Mucosa of rectum (tissue), 2 donors: Measurements from ENCODE around the gene TNNC2.
A peak's percentile ranks its signal among the peaks of the same experiment; 100 is the strongest.
"Not testable (repeated sequence)": the region's sequence is repeated elsewhere in the genome, so short reads cannot be mapped to it uniquely, and the experiment has no call there.

Source experiments
- H3K27ac ChIP-seq, 2 donors: one replicate each; pipeline ENCODE4 v1.7.0; 2013; ENCODE audit warnings: inconsistent platforms in 2 of 2, low read depth in 2 of 2, low read length in 2 of 2
- H3K27me3 ChIP-seq, 2 donors: one replicate each; pipeline ENCODE4 v1.7.0; 2013; ENCODE audit warnings: low read length in 2 of 2; ENCODE audit not compliant: control insufficient read depth in 2 of 2, insufficient read depth in 2 of 2
- H3K36me3 ChIP-seq, 2 donors: one replicate each; pipeline ENCODE4 v1.7.0; 2013; ENCODE audit warnings: low read length in 2 of 2; ENCODE audit not compliant: control insufficient read depth in 2 of 2, insufficient read depth in 2 of 2
- H3K4me1 ChIP-seq, 2 donors: one replicate each; pipeline ENCODE4 v1.7.0; 2013; ENCODE audit warnings: low read length in 2 of 2, mild to moderate bottlenecking in 1 of 2; ENCODE audit not compliant: control insufficient read depth in 2 of 2, insufficient read depth in 2 of 2
- H3K4me3 ChIP-seq, 2 donors: one replicate each; pipeline ENCODE4 v1.7.0; 2013; ENCODE audit warnings: low read length in 2 of 2
- H3K9ac ChIP-seq, 2 donors: one replicate each; pipeline ENCODE4 v1.7.0; 2013; ENCODE audit warnings: low read length in 2 of 2, low read depth in 1 of 2, mild to moderate bottlenecking in 1 of 2
- H3K9me3 ChIP-seq, 2 donors: one replicate each; pipeline ENCODE4 v1.7.0; 2013; ENCODE audit warnings: low read length in 2 of 2; ENCODE audit not compliant: control insufficient read depth in 2 of 2
- donor health status: healthy.
- donor health status: Normal muscosa, but diverticular disease.

Gene TNNC2

GRCh38 chr20:45812157-45813005 lies 14.7 kb downstream of the TNNC2 start, which contains the start of gene UBE2C:
UBE2C (plus strand) TSS chr20:45812644; CDS start chr20:45812696, 52 bp downstream.
- peaks cover 24 to 29% of the 10 kb centered on the region in 2 donors for H3K36me3 ChIP-seq
- H3K9ac ChIP-seq: peak within 1 kb of the TSS; percentile 47 to 65
- no peaks in the 10 kb centered on the region for H3K9me3 ChIP-seq
- H3K27me3 ChIP-seq: no peaks in the 10 kb centered on the region
- H3K27ac ChIP-seq: peak within 1 kb of the TSS; percentile 57 to 72
- peaks cover 10 to 19% of the 10 kb centered on the region in 2 donors for H3K4me1 ChIP-seq
- H3K4me3 ChIP-seq: peak within 1 kb of the TSS; percentile 71 to 77

GRCh38 chr20:45810191-45810970 lies 16.7 kb downstream of the TNNC2 start:
- Histone ChIP-seq H3K9me3 (no peaks in the 10 kb centered on the region), H3K9ac (no peak overlapping the region), H3K4me1 (peaks cover 10 to 19% of the 10 kb centered on the region in 2 donors), H3K36me3 (peaks cover 32 to 41% of the 10 kb centered on the region in 2 donors), H3K27ac (no peak overlapping the region), H3K27me3 (no peaks in the 10 kb centered on the region), H3K4me3 (no peak overlapping the region)

- Histone ChIP-seq H3K9ac (no peak overlapping the region), H3K27me3 (no peaks in the 10 kb centered on the region), H3K9me3 (no peaks in the 10 kb centered on the region), H3K27ac (no peak overlapping the region), H3K4me3 (no peak overlapping the region), H3K4me1 (peaks cover 0 to 3% of the 10 kb centered on the region in 2 donors), H3K36me3 (peaks cover 50 to 59% of the 10 kb centered on the region in 2 donors)
Measured at GRCh38 chr20:45801851-45802250, 25.3 kb downstream of the TNNC2 start.

- Histone ChIP-seq H3K9ac (no peak overlapping the region), H3K36me3 (peaks cover 52% of the 10 kb centered on the region in 2 donors), H3K27ac (no peak overlapping the region)
Measured at GRCh38 chr20:45798935-45799642, 28.0 kb downstream of the TNNC2 start.

GRCh38 chr20:45797955-45798354 lies 29.2 kb downstream of the TNNC2 start:
- peaks cover 45 to 46% of the 10 kb centered on the region in 2 donors for H3K36me3 ChIP-seq
- H3K27ac ChIP-seq, H3K9ac ChIP-seq, H3K9me3 ChIP-seq, H3K4me3 ChIP-seq, H3K4me1 ChIP-seq, H3K27me3 ChIP-seq: not testable (repeated sequence)

More at GRCh38 chr20:45798935-45799642, 28.0 kb downstream of the TNNC2 start:
- Histone ChIP-seq H3K4me1 (peaks cover 0 to 3% of the 10 kb centered on the region in 2 donors), H3K27me3 (no peaks in the 10 kb centered on the region), H3K9me3 (no peaks in the 10 kb centered on the region), H3K4me3 (no peak overlapping the region)

GRCh38 chr20:45797510-45797909 lies 29.6 kb downstream of the TNNC2 start:
- not testable (repeated sequence) for H3K27ac ChIP-seq, H3K4me3 ChIP-seq, H3K9ac ChIP-seq, H3K27me3 ChIP-seq, H3K4me1 ChIP-seq, H3K9me3 ChIP-seq
- peaks cover 41% of the 10 kb centered on the region in 2 donors for H3K36me3 ChIP-seq

- Histone ChIP-seq H3K27me3 (no peaks in the 10 kb centered on the region), H3K9me3 (no peaks in the 10 kb centered on the region), H3K4me1 (peaks cover 10 to 11% of the 10 kb centered on the region in 2 donors), H3K9ac (no peak overlapping the region), H3K27ac (no peak overlapping the region), H3K4me3 (no peak overlapping the region), H3K36me3 (peaks cover 31 to 34% of the 10 kb centered on the region in 2 donors)
Measured at GRCh38 chr20:45796337-45797065, 30.6 kb downstream of the TNNC2 start.

GRCh38 chr20:45792317-45793118 lies 34.6 kb downstream of the TNNC2 start:
- H3K4me3 ChIP-seq: peak overlapping the region; percentile 88 to 90
- H3K9ac ChIP-seq: peak overlapping the region; percentile 93 to 98
- H3K4me1 ChIP-seq: peaks cover 10% of the 10 kb centered on the region in 2 donors
- H3K9me3 ChIP-seq: no peaks in the 10 kb centered on the region
- peak overlapping the region; percentile 90 to 91 for H3K27ac ChIP-seq
- no peaks in the 10 kb centered on the region for H3K27me3 ChIP-seq
- H3K36me3 ChIP-seq: peaks cover 23 to 29% of the 10 kb centered on the region in 2 donors

GRCh38 chr20:45788351-45788750 lies 38.8 kb downstream of the TNNC2 start:
- H3K9me3 ChIP-seq: no peaks in the 10 kb centered on the region
- H3K4me3 ChIP-seq: no peak overlapping the region
- peaks cover 10 to 20% of the 10 kb centered on the region in 2 donors for H3K4me1 ChIP-seq
- H3K9ac ChIP-seq: no peak overlapping the region
- H3K27ac ChIP-seq: no peak overlapping the region
- no peaks in the 10 kb centered on the region for H3K36me3 ChIP-seq
- no peaks in the 10 kb centered on the region for H3K27me3 ChIP-seq
